Panc1 (cell line): ENCODE measurements around the gene SUFU. TPM values are rescaled to one million over a fixed set of nuclear protein-coding genes. Genes with fewer than 3 reads are reported as not detected.

ENCODE experiments used
- ATAC-seq: fragments of 200-7000 bp; cut with Tn5 transposase; 2 replicates; pipeline ENCODE4 v1.9.1; 2020; ENCODE audit warnings: mild to moderate bottlenecking, moderate library complexity
- BruUV-seq: library from RNA; stranded (reverse); fragments of 400-500 nt; replicated peaks from 2 replicates; lab custom pipeline; 2021; lab: Mats Ljungman, UMichigan
- CTCF ChIA-PET: fragments of 300-600 bp; sonication (Branson Sonifier 250); formaldehyde crosslinking; loops from one replicate; lab custom pipeline; 2022; ENCODE audit warnings: antibody characterized with exemption; lab: Charles Lee
- POLR2A ChIA-PET: fragments of 300-600 bp; sonication (Branson Sonifier 250); formaldehyde crosslinking; loops from one replicate; lab custom pipeline; 2022; ENCODE audit warnings: antibody characterized with exemption; lab: Charles Lee
- DNase-seq: peaks from one replicate; pipeline ENCODE4 v3.0.0-alpha.2; 2010; ENCODE audit warnings: low read depth, low spot score
- H3K27ac ChIP-seq: 2 replicates; pipeline ENCODE4 v1.5.1; 2011; ENCODE audit warnings: mild to moderate bottlenecking, low read length, inconsistent platforms
- H3K27me3 ChIP-seq: fragments of 200-500 bp; sonication (Bioruptor generic); 2 replicates; pipeline ENCODE4 v1.6.0; 2014; ENCODE audit warnings: low read length, inconsistent platforms; ENCODE audit not compliant: control insufficient read depth, insufficient read depth
- H3K36me3 ChIP-seq: fragments of 200-500 bp; sonication (Bioruptor generic); 2 replicates; pipeline ENCODE4 v1.5.1; 2014; ENCODE audit warnings: inconsistent platforms, mild to moderate bottlenecking, low read length, moderate library complexity; ENCODE audit not compliant: control insufficient read depth, insufficient read depth
- H3K4me1 ChIP-seq: 2 replicates; pipeline ENCODE4 v1.5.1; 2011; ENCODE audit warnings: inconsistent platforms, mild to moderate bottlenecking, low read length, moderate library complexity; ENCODE audit not compliant: control insufficient read depth, insufficient read depth
- H3K4me3 ChIP-seq, 2 experiments: 2 replicates each; pipeline ENCODE4 v1.5.1; 2011 to 2012; ENCODE audit warnings: low read depth in 2 of 2, low read length in 2 of 2, mild to moderate bottlenecking in 2 of 2, inconsistent platforms in 1 of 2, moderate library complexity in 1 of 2
- H3K9me3 ChIP-seq: fragments of 200-500 bp; sonication (Bioruptor generic); 2 replicates; pipeline ENCODE4 v1.5.1; 2014; ENCODE audit warnings: low read depth, mild to moderate bottlenecking, inconsistent platforms, low read length, moderate library complexity; ENCODE audit not compliant: control insufficient read depth, insufficient read depth
- CTCF ChIP-seq: fragments of 450-650 bp; IDR thresholded peaks from 2 replicates; pipeline ENCODE4 v1.5.1; 2017; ENCODE audit warnings: mild to moderate bottlenecking
- POLR2AphosphoS5 ChIP-seq: IDR thresholded peaks from 2 replicates; pipeline ENCODE4 v1.6.1; 2012; ENCODE audit warnings: mild to moderate bottlenecking, low read depth, low read length, moderate library complexity
- REST ChIP-seq, 2 experiments: IDR thresholded peaks; 2 replicates each; pipeline ENCODE4 v1.6.1; 2011 to 2012; ENCODE audit warnings: low read depth in 2 of 2, control low read depth in 1 of 2, low read length in 1 of 2, mild to moderate bottlenecking in 1 of 2, moderate library complexity in 1 of 2; ENCODE audit not compliant: insufficient read depth in 1 of 2
- SIN3A ChIP-seq: IDR thresholded peaks from 2 replicates; pipeline ENCODE4 v1.6.1; 2012; ENCODE audit warnings: low read depth, mild to moderate bottlenecking, low read length, moderate library complexity, borderline replicate concordance; ENCODE audit not compliant: insufficient read depth
- TCF7L2 ChIP-seq: IDR thresholded peaks from 2 replicates; pipeline ENCODE4 v1.6.1; 2011; ENCODE audit warnings: mild to moderate bottlenecking, low read depth, low read length, inconsistent platforms
- in situ Hi-C: cut with HindIII; loops from 2 replicates; pipeline ENCODE4 v1.10.0; 2016; ENCODE audit warnings: low sequenced_read_pairs, low pct_unique_long_range_greater_than_20kb
- intact Hi-C: fragments of 100-400 bp; cut with micrococcal nuclease; formaldehyde crosslinking; loops from one replicate; pipeline ENCODE4 v1.10.0; 2022; ENCODE audit not compliant: unreplicated experiment
- total RNA-seq: library from RNA; stranded (reverse); gene quantifications from one replicate; pipeline ENCODE4 v1.2.1, GENCODE V29; 2021; ENCODE audit not compliant: unreplicated experiment

Gene SUFU
- total RNA-seq, 1 experiment from 2014 or later: 9.5 TPM

- ChIA-PET POLR2A (no interaction called here), CTCF (no interaction called here)
- Histone ChIP-seq H3K27ac (no peak overlapping the region), H3K36me3 (0 out of 2 replicates have a peak, but pooled peaks cover 2% of the 10 kb centered on the region), H3K9me3 (no peaks in the 10 kb centered on the region), H3K4me1 (no peaks in the 10 kb centered on the region), H3K4me3 (no peak overlapping the region), H3K27me3 (no peaks in the 10 kb centered on the region)
- ATAC-seq (peak; percentile 46; the same call in 1 of the 2 replicates), DNase-seq (no peak)
- intact Hi-C loops (no loop called here), in situ Hi-C loops (no loop called here)
- no TSS peak for BruUV-seq
- no peak for TF ChIP-seq TCF7L2
- no peak for TF ChIP-seq REST (IDR thresholded peaks at IDR 0.05; ENCODE audit: insufficient read depth in 1 of 2, low read depth in 2 of 2, low read length in 1 of 2)
- no peak for TF ChIP-seq CTCF
- no peak for TF ChIP-seq SIN3A
- no peak for TF ChIP-seq POLR2AphosphoS5
Observed at GRCh38 chr10:102514487-102515311, 10.9 kb downstream of the SUFU start.

GRCh38 chr10:102515724-102516123 lies 12.0 kb downstream of the SUFU start:
- H3K27ac ChIP-seq: no peak overlapping the region
- DNase-seq: no peak
- H3K4me1 ChIP-seq: no peaks in the 10 kb centered on the region
- no peak for ATAC-seq
- intact Hi-C loops (no loop called here), in situ Hi-C loops (no loop called here)
- no TSS peak for BruUV-seq
- no peak overlapping the region for H3K4me3 ChIP-seq
- POLR2A ChIA-PET: no interaction called here
- H3K36me3 ChIP-seq: 0 out of 2 replicates have a peak, but pooled peaks cover 2% of the 10 kb centered on the region
- no peaks in the 10 kb centered on the region for H3K9me3 ChIP-seq
- CTCF ChIA-PET: no interaction called here
- H3K27me3 ChIP-seq: no peaks in the 10 kb centered on the region
- TF ChIP-seq POLR2AphosphoS5 (no peak), SIN3A (no peak), TCF7L2 (no peak), CTCF (no peak), REST (IDR thresholded peaks at IDR 0.05; ENCODE audit: insufficient read depth in 1 of 2, low read depth in 2 of 2, low read length in 1 of 2) (no peak)
